ENCODE results near the gene TNFRSF6B.

TNFRSF6B gene

GRCh38 chr20:63745424-63745805, 49.0 kb downstream of the TNFRSF6B start:
- H3K4me3 ChIP-seq (ENCODE audit: low read depth, low read length), result no peak overlapping the region
- DNase-seq (ENCODE audit: low read depth), result no peak
- TF ChIP-seq CTCF (IDR thresholded peaks at IDR 0.05; ENCODE audit: low read depth, low read length, missing control alignments), result no peak

- no peak overlapping the region for H3K4me3 ChIP-seq (ENCODE audit: low read depth, low read length)
- no peak for TF ChIP-seq CTCF (IDR thresholded peaks at IDR 0.05; ENCODE audit: low read depth, low read length, missing control alignments)
- DNase-seq (ENCODE audit: low read depth), result no peak
Measured at GRCh38 chr20:63745961-63746731, 49.7 kb downstream of the TNFRSF6B start.

- TF ChIP-seq CTCF (IDR thresholded peaks at IDR 0.05; ENCODE audit: low read depth, low read length, missing control alignments), result no peak
- no peak for DNase-seq (ENCODE audit: low read depth)
- H3K4me3 ChIP-seq (ENCODE audit: low read depth, low read length), result no peak overlapping the region
Measured at GRCh38 chr20:63746751-63747315, 50.4 kb downstream of the TNFRSF6B start.

- H3K4me3 ChIP-seq (ENCODE audit: low read depth, low read length), result no peak overlapping the region
- no peak for TF ChIP-seq CTCF (IDR thresholded peaks at IDR 0.05; ENCODE audit: low read depth, low read length, missing control alignments)
- DNase-seq (ENCODE audit: low read depth), result no peak
Measured at GRCh38 chr20:63747622-63748069, 51.2 kb downstream of the TNFRSF6B start.

Data from GM12864 (cell line).